ENCODE data around the gene SLC15A3. TPM values are rescaled to one million over a fixed set of nuclear protein-coding genes. Genes with fewer than 3 reads are reported as not detected.

Gene SLC15A3
- total RNA-seq, 4 donors from 2014 or later: 6.3 to 16.5 (median 8.9) TPM

GRCh38 chr11:60960405-60960804 lies 8.4 kb upstream of the SLC15A3 start:
- 89 to 93% methylated on average over 7 of the region's 7 CpGs for WGBS, 2 donors
- no peaks in the 10 kb centered on the region for H3K27me3 ChIP-seq
- intact Hi-C loops (cut with DNase I): no loop called here
- no peak overlapping the region for H3K4me3 ChIP-seq (replicated peaks in 1 of 3)
- H3K36me3 ChIP-seq: no peaks in the 10 kb centered on the region
- H3K27ac ChIP-seq: no peak overlapping the region
- DNase-seq: no peak
- no peaks in the 10 kb centered on the region for H3K4me1 ChIP-seq
- H3K9me3 ChIP-seq: no peaks in the 10 kb centered on the region
- TF ChIP-seq POLR2A (IDR thresholded peaks at IDR 0.05) (no peak), CTCF (IDR thresholded peaks at IDR 0.05) (no peak)

GRCh38 chr11:60959431-60959830 lies 7.5 kb upstream of the SLC15A3 start:
- TF ChIP-seq POLR2A (IDR thresholded peaks at IDR 0.05) (no peak), CTCF (IDR thresholded peaks at IDR 0.05) (no peak)
- no peaks in the 10 kb centered on the region for H3K9me3 ChIP-seq

GRCh38 chr11:60957188-60957587 lies 5.2 kb upstream of the SLC15A3 start:
- H3K9me3 ChIP-seq: no peaks in the 10 kb centered on the region
- intact Hi-C loops (cut with DNase I): no loop called here
- no peaks in the 10 kb centered on the region for H3K27me3 ChIP-seq
- WGBS, 2 donors: 87 to 90% methylated on average over 4 of the region's 4 CpGs
- no peak overlapping the region for H3K4me3 ChIP-seq (replicated peaks in 1 of 3)
- TF ChIP-seq POLR2A (IDR thresholded peaks at IDR 0.05) (no peak), CTCF (IDR thresholded peaks at IDR 0.05) (no peak)
- H3K27ac ChIP-seq: no peak overlapping the region
- DNase-seq: no peak
- H3K36me3 ChIP-seq: no peaks in the 10 kb centered on the region
- no peaks in the 10 kb centered on the region for H3K4me1 ChIP-seq

More at GRCh38 chr11:60959431-60959830, 7.5 kb upstream of the SLC15A3 start:
- no peaks in the 10 kb centered on the region for H3K36me3 ChIP-seq
- H3K27me3 ChIP-seq: no peaks in the 10 kb centered on the region
- no peak for DNase-seq
- H3K4me3 ChIP-seq (replicated peaks in 1 of 3): no peak overlapping the region
- WGBS, 2 donors: 66 to 67% methylated on average over 6 of the region's 6 CpGs
- intact Hi-C loops (cut with DNase I): no loop called here
- H3K27ac ChIP-seq: no peak overlapping the region
- no peaks in the 10 kb centered on the region for H3K4me1 ChIP-seq

GRCh38 chr11:60955571-60955970 lies 3.6 kb upstream of the SLC15A3 start:
- no peaks in the 10 kb centered on the region for H3K9me3 ChIP-seq
- no peaks in the 10 kb centered on the region for H3K36me3 ChIP-seq
- H3K4me3 ChIP-seq (replicated peaks in 1 of 3): no peak overlapping the region
- H3K27me3 ChIP-seq: peaks cover 5% of the 10 kb centered on the region
- no peak overlapping the region for H3K27ac ChIP-seq
- WGBS, 2 donors: 24 to 28% methylated on average over 5 of the region's 5 CpGs
- intact Hi-C loops (cut with DNase I): no loop called here
- no peak for DNase-seq
- peaks cover 0 to 7% of the 10 kb centered on the region in 2 donors for H3K4me1 ChIP-seq
- TF ChIP-seq POLR2A (IDR thresholded peaks at IDR 0.05): no peak
- no peak for TF ChIP-seq CTCF (IDR thresholded peaks at IDR 0.05)

- Histone ChIP-seq H3K27ac (no peak overlapping the region), H3K27me3 (peaks cover 5% of the 10 kb centered on the region), H3K36me3 (no peaks in the 10 kb centered on the region), H3K4me1 (peaks cover 0 to 10% of the 10 kb centered on the region in 2 donors), H3K4me3 (replicated peaks in 1 of 3) (no peak overlapping the region), H3K9me3 (no peaks in the 10 kb centered on the region)
- intact Hi-C loops (cut with DNase I): no loop called here
- no peak for DNase-seq
- 87 to 92% methylated on average over 5 of the region's 5 CpGs for WGBS, 2 donors
- TF ChIP-seq CTCF (IDR thresholded peaks at IDR 0.05) (no peak), POLR2A (IDR thresholded peaks at IDR 0.05) (no peak)
These were observed 2.4 kb upstream of the SLC15A3 start for GRCh38 chr11:60954421-60954820.

All from thyroid gland (tissue), 4 donors.